ENCODE measurements around the gene WDFY4. TPM values are rescaled to one million over a fixed set of nuclear protein-coding genes. Genes with fewer than 3 reads are reported as not detected.

Gene WDFY4
- total and polyA plus RNA-seq, 2 of the 13 experiments (the other 11 are each of a cell fraction or from before 2014, with no cell fraction given): not detected

- H3K27ac ChIP-seq (ENCODE audit: extremely low read length, insufficient read depth, low read length): no peak overlapping the region
- ChIA-PET CTCF (ENCODE audit: low intra/inter-chr PET ratio, low total read pairs) (no interaction called here), POLR2A (no interaction called here)
- H2AFZ ChIP-seq (ENCODE audit: low read length): no peak overlapping the region
- DNase-seq (ENCODE audit: low spot score): no peak
- H3K79me2 ChIP-seq (ENCODE audit: insufficient read depth, low read length): no peaks in the 10 kb centered on the region
- WGBS (ENCODE audit: low lambda C conversion rate): 27% methylated on average over 7 of the region's 7 CpGs
- H3K4me1 ChIP-seq (ENCODE audit: insufficient read depth, low read length): no peaks in the 10 kb centered on the region
- intact Hi-C loops (cut with micrococcal nuclease; ENCODE audit: unreplicated experiment): no loop called here
- no peak overlapping the region for H3K4me3 ChIP-seq (replicated peaks in 1 of 3; ENCODE audit: insufficient read depth in 1 of 3, low read depth in 2 of 3, low read length in 3 of 3)
- no TSS peak for BruUV-seq (replicated peaks)
- peaks cover 0 to 3% of the 10 kb centered on the region in 2 experiments; a peak in 2 of 5 replicates for H3K27me3 ChIP-seq (ENCODE audit: control insufficient read depth in 1 of 2, insufficient read depth in 2 of 2, low read length in 2 of 2)
- no peak for TF ChIP-seq PHF5A (CRISPR knock-in tag; IDR thresholded peaks at IDR 0.05; ENCODE audit: low read depth, unreplicated experiment)
- no peak for TF ChIP-seq RFX3 (CRISPR knock-in tag; IDR thresholded peaks at IDR 0.05)
- TF ChIP-seq FOXP4 (CRISPR knock-in tag; IDR thresholded peaks at IDR 0.05): no peak
- no peak for TF ChIP-seq AGO1 (IDR thresholded peaks at IDR 0.05; ENCODE audit: low read depth, low read length, poor library complexity, severe bottlenecking)
- no peak for TF ChIP-seq DMTF1 (CRISPR knock-in tag; IDR thresholded peaks at IDR 0.05)
- TF ChIP-seq SRY (CRISPR knock-in tag; IDR thresholded peaks at IDR 0.05): no peak
- no peak for TF ChIP-seq ZBED4 (CRISPR knock-in tag; IDR thresholded peaks at IDR 0.05; ENCODE audit: borderline replicate concordance)
- TF ChIP-seq ZNF101 (CRISPR knock-in tag; IDR thresholded peaks at IDR 0.05; ENCODE audit: borderline replicate concordance, low read depth): no peak
- no peak for TF ChIP-seq ARID2 (CRISPR knock-in tag; IDR thresholded peaks at IDR 0.05; ENCODE audit: borderline replicate concordance)
- TF ChIP-seq ZNF777 (CRISPR knock-in tag; IDR thresholded peaks at IDR 0.05): no peak
- no peak for TF ChIP-seq CREBL2 (CRISPR knock-in tag; IDR thresholded peaks at IDR 0.05; ENCODE audit: borderline replicate concordance)
- TF ChIP-seq FOXA1 (IDR thresholded peaks at IDR 0.05): no peak
- TF ChIP-seq FOXA1 (CRISPR knock-in tag; IDR thresholded peaks at IDR 0.05): no peak
- no peaks in the 10 kb centered on the region for H3K36me3 ChIP-seq (replicated peaks in 1 of 2; ENCODE audit: control insufficient read depth in 1 of 2, insufficient read depth in 2 of 2, low read length in 2 of 2)
- no peak for ATAC-seq
- H3K4me2 ChIP-seq (ENCODE audit: low read depth, low read length): no peak overlapping the region
- H3K9ac ChIP-seq (ENCODE audit: insufficient read depth, low read depth, low read length): no peak overlapping the region
- in situ Hi-C loops (cut with HindIII; ENCODE audit: extremely low pct_ligation_motif_present, low pct_unique_long_range_greater_than_20kb): no loop called here
- H3K9me3 ChIP-seq (ENCODE audit: low read length): no peaks in the 10 kb centered on the region
- FAIRE-seq: no peak
- H4K20me1 ChIP-seq (ENCODE audit: insufficient read depth, low read length): no peaks in the 10 kb centered on the region
These were observed 54.5 kb downstream of the WDFY4 start for GRCh38 chr10:48739170-48739569.

Data from HepG2 (cell line).